ENCODE measurements around the gene C5.

C5 gene

GRCh38 chr9:121071756-121072421 lies 21.8 kb upstream of the C5 start:
- ChIA-PET CTCF (interaction anchor here (0.7 to 1.4 kb wide), 2 partner anchors 12 to 40 kb away, joined by 3 to 5 read pairs; no protein-coding TSS in a partner anchor), POLR2A (no interaction called here)
- no peak for DNase-seq (ENCODE audit: extremely low spot score)
- no peak for TF ChIP-seq NFRKB (IDR thresholded peaks at IDR 0.05)
- TF ChIP-seq TARDBP (IDR thresholded peaks at IDR 0.05): no peak
- no peak for TF ChIP-seq ZNF384 (IDR thresholded peaks at IDR 0.05)
- no peak for TF ChIP-seq FOXM1 (IDR thresholded peaks at IDR 0.05; ENCODE audit: borderline replicate concordance)

- CTCF ChIA-PET: interaction anchor here (0.6 to 1.0 kb wide), 3 partner anchors 11 to 41 kb away, joined by 3 read pairs; no protein-coding TSS in a partner anchor
- no peak for TF ChIP-seq ZNF384 (IDR thresholded peaks at IDR 0.05)
- POLR2A ChIA-PET: no interaction called here
- DNase-seq (ENCODE audit: extremely low spot score): no peak
These were observed 21.3 kb upstream of the C5 start for GRCh38 chr9:121071370-121071755.

GRCh38 chr9:121069396-121069795 lies 19.3 kb upstream of the C5 start:
- ChIA-PET POLR2A (no interaction called here), CTCF (no interaction called here)
- DNase-seq (ENCODE audit: extremely low spot score): no peak
- TF ChIP-seq ARNT (IDR thresholded peaks at IDR 0.05) (no peak), L3MBTL2 (conservative IDR thresholded peaks at IDR 0.05) (no peak), TARDBP (IDR thresholded peaks at IDR 0.05) (no peak), FOXA1 (IDR thresholded peaks at IDR 0.05) (no peak), HDGF (IDR thresholded peaks at IDR 0.05; ENCODE audit: borderline replicate concordance) (no peak), ELF4 (IDR thresholded peaks at IDR 0.05) (no peak), LEF1 (IDR thresholded peaks at IDR 0.05; ENCODE audit: borderline replicate concordance) (no peak), BHLHE40 (IDR thresholded peaks at IDR 0.05; ENCODE audit: borderline replicate concordance) (no peak)

- POLR2A ChIA-PET: no interaction called here
- DNase-seq (ENCODE audit: extremely low spot score): no peak
These were observed 17.6 kb upstream of the C5 start for GRCh38 chr9:121067640-121068039.

GRCh38 chr9:121066850-121067249 lies 16.8 kb upstream of the C5 start:
- CTCF ChIA-PET: no interaction called here
- TF ChIP-seq ARNT (IDR thresholded peaks at IDR 0.05) (no peak), HDGF (IDR thresholded peaks at IDR 0.05; ENCODE audit: borderline replicate concordance) (no peak), FOXM1 (IDR thresholded peaks at IDR 0.05; ENCODE audit: borderline replicate concordance) (no peak), FOXK2 (IDR thresholded peaks at IDR 0.05) (no peak), L3MBTL2 (conservative IDR thresholded peaks at IDR 0.05) (no peak), ELF4 (IDR thresholded peaks at IDR 0.05) (no peak), ZNF384 (IDR thresholded peaks at IDR 0.05) (no peak), NFRKB (IDR thresholded peaks at IDR 0.05) (no peak), FOXA1 (IDR thresholded peaks at IDR 0.05) (no peak), CTBP1 (IDR thresholded peaks at IDR 0.05; ENCODE audit: borderline replicate concordance) (no peak), SP1 (IDR thresholded peaks at IDR 0.05) (no peak), LEF1 (IDR thresholded peaks at IDR 0.05; ENCODE audit: borderline replicate concordance) (no peak)
- no peak for DNase-seq (ENCODE audit: extremely low spot score)
- POLR2A ChIA-PET: no interaction called here

More at GRCh38 chr9:121067640-121068039, 17.6 kb upstream of the C5 start:
- no peak for TF ChIP-seq SP1 (IDR thresholded peaks at IDR 0.05)
- TF ChIP-seq SUZ12 (IDR thresholded peaks at IDR 0.05): no peak
- TF ChIP-seq TARDBP (IDR thresholded peaks at IDR 0.05): no peak
- no peak for TF ChIP-seq PKNOX1 (IDR thresholded peaks at IDR 0.05)
- TF ChIP-seq NFRKB (IDR thresholded peaks at IDR 0.05): no peak
- TF ChIP-seq ARNT (IDR thresholded peaks at IDR 0.05): no peak
- TF ChIP-seq HDGF (IDR thresholded peaks at IDR 0.05; ENCODE audit: borderline replicate concordance): no peak
- TF ChIP-seq CTBP1 (IDR thresholded peaks at IDR 0.05; ENCODE audit: borderline replicate concordance): no peak
- no peak for TF ChIP-seq FOXK2 (IDR thresholded peaks at IDR 0.05)
- CTCF ChIA-PET: no interaction called here

- CTCF ChIA-PET: interaction anchor here (0.6 to 2.7 kb wide), 18 partner anchors 9 to 330 kb away, joined by 3 to 14 read pairs (median 4); no protein-coding TSS in a partner anchor
- peak; percentile 59 for DNase-seq (ENCODE audit: extremely low spot score)
- no peak for TF ChIP-seq L3MBTL2 (conservative IDR thresholded peaks at IDR 0.05)
- POLR2A ChIA-PET: interaction anchor here (1.2 to 1.3 kb wide), 2 partner anchors 78 to 267 kb away, joined by 3 to 4 read pairs; partner anchors contain the start of gene FBXW2
These were observed 10.0 kb upstream of the C5 start for GRCh38 chr9:121059998-121060636.

GRCh38 chr9:121059513-121059912 lies 9.4 kb upstream of the C5 start:
- TF ChIP-seq HDGF (IDR thresholded peaks at IDR 0.05; ENCODE audit: borderline replicate concordance) (no peak), TARDBP (IDR thresholded peaks at IDR 0.05) (no peak), SP1 (IDR thresholded peaks at IDR 0.05) (no peak), ELF4 (IDR thresholded peaks at IDR 0.05) (no peak), FOXA1 (IDR thresholded peaks at IDR 0.05) (no peak), NFRKB (IDR thresholded peaks at IDR 0.05) (no peak), BHLHE40 (IDR thresholded peaks at IDR 0.05; ENCODE audit: borderline replicate concordance) (no peak), PKNOX1 (IDR thresholded peaks at IDR 0.05) (no peak), ZNF384 (IDR thresholded peaks at IDR 0.05) (no peak), FOXK2 (IDR thresholded peaks at IDR 0.05) (no peak), FOXM1 (IDR thresholded peaks at IDR 0.05; ENCODE audit: borderline replicate concordance) (no peak), SUZ12 (IDR thresholded peaks at IDR 0.05) (no peak), LEF1 (IDR thresholded peaks at IDR 0.05; ENCODE audit: borderline replicate concordance) (no peak), CTBP1 (IDR thresholded peaks at IDR 0.05; ENCODE audit: borderline replicate concordance) (no peak), L3MBTL2 (conservative IDR thresholded peaks at IDR 0.05) (no peak), ARNT (IDR thresholded peaks at IDR 0.05) (no peak)
- POLR2A ChIA-PET: interaction anchor here (1.2 to 1.3 kb wide), 2 partner anchors 78 to 266 kb away, joined by 3 to 4 read pairs; partner anchors contain the start of gene FBXW2
- no peak for DNase-seq (ENCODE audit: extremely low spot score)
- CTCF ChIA-PET: interaction anchor here (0.6 to 2.7 kb wide), 12 partner anchors 9 to 304 kb away, joined by 3 to 14 read pairs (median 5); no protein-coding TSS in a partner anchor
